Immature natural killer cell (primary cell): ENCODE measurements around the gene NLRX1. TPM values are rescaled to one million over a fixed set of nuclear protein-coding genes. Genes with fewer than 3 reads are reported as not detected.
"Not testable (repeated sequence)": the region's sequence is repeated elsewhere in the genome, so short reads cannot be mapped to it uniquely, and the experiment has no call there.

Source experiments
- DNase-seq, 3 donors: peaks; one replicate each; pipeline ENCODE4 v3.0.0; 2022; ENCODE audit warnings: mixed read lengths in 1 of 3
- H3K27ac Mint-ChIP-seq, 6 donors: one replicate each; pipeline ENCODE4 v1.8.0; 2020; ENCODE audit warnings: mixed read lengths in 6 of 6, mild to moderate bottlenecking in 5 of 6, inconsistent platforms in 4 of 6, moderate library complexity in 3 of 6
- H3K27me3 Mint-ChIP-seq, 3 donors: one replicate each; pipeline ENCODE4 v1.8.0; 2020 to 2021; ENCODE audit warnings: low read depth in 3 of 3, mild to moderate bottlenecking in 3 of 3, mixed read lengths in 3 of 3, moderate library complexity in 3 of 3, inconsistent platforms in 1 of 3
- H3K36me3 Mint-ChIP-seq, 3 donors: one replicate each; pipeline ENCODE4 v1.8.0; 2020; ENCODE audit warnings: mixed read lengths in 3 of 3, inconsistent platforms in 2 of 3, mild to moderate bottlenecking in 2 of 3
- H3K4me1 Mint-ChIP-seq, 2 donors: one replicate each; pipeline ENCODE4 v1.8.0; 2020; ENCODE audit warnings: inconsistent platforms in 2 of 2, mild to moderate bottlenecking in 2 of 2, mixed read lengths in 2 of 2, moderate library complexity in 1 of 2
- H3K4me3 Mint-ChIP-seq, 5 donors: one replicate each; pipeline ENCODE4 v1.8.0; 2020; ENCODE audit warnings: mild to moderate bottlenecking in 5 of 5, mixed read lengths in 5 of 5, inconsistent platforms in 3 of 5, moderate library complexity in 3 of 5
- H3K9me3 Mint-ChIP-seq, 6 donors: one replicate each; pipeline ENCODE4 v1.8.0; 2020; ENCODE audit warnings: mild to moderate bottlenecking in 6 of 6, mixed read lengths in 6 of 6, inconsistent platforms in 4 of 6, moderate library complexity in 3 of 6
- polyA plus RNA-seq, 3 donors: library from polyadenylated mRNA; unstranded; fragments of 300-500 nt; fragmentation: Illumina TruSeq; gene quantifications; one replicate each; pipeline ENCODE4 v1.2.3, GENCODE V29; 2021

The NLRX1 gene
- polyA plus RNA-seq, 3 donors from 2014 or later = 10.7 to 20.9 (median 11.0) TPM

- not testable (repeated sequence) for H3K4me3 Mint-ChIP-seq, H3K27ac Mint-ChIP-seq, H3K36me3 Mint-ChIP-seq, H3K27me3 Mint-ChIP-seq, DNase-seq, H3K4me1 Mint-ChIP-seq, H3K9me3 Mint-ChIP-seq
Measured at GRCh38 chr11:119184399-119184798, 15.9 kb downstream of the NLRX1 start.

- no peak overlapping the region for H3K4me3 Mint-ChIP-seq
- no peak for DNase-seq
- H3K4me1 Mint-ChIP-seq = no peaks in the 10 kb centered on the region
- no peaks in the 10 kb centered on the region for H3K9me3 Mint-ChIP-seq
- peaks cover 0 to 8% (median 3%) of the 10 kb centered on the region in 3 donors for H3K27me3 Mint-ChIP-seq
- peaks cover 0 to 4% (median 3%) of the 10 kb centered on the region in 3 donors for H3K36me3 Mint-ChIP-seq
- no peak overlapping the region for H3K27ac Mint-ChIP-seq
Measured at GRCh38 chr11:119185981-119186634, 17.6 kb downstream of the NLRX1 start.

- Mint-ChIP-seq H3K27ac (no peak overlapping the region), H3K36me3 (peaks cover 0 to 4% (median 3%) of the 10 kb centered on the region in 3 donors), H3K4me3 (no peak overlapping the region), H3K9me3 (no peaks in the 10 kb centered on the region), H3K4me1 (no peaks in the 10 kb centered on the region), H3K27me3 (peaks cover 0 to 8% (median 3%) of the 10 kb centered on the region in 3 donors)
- no peak for DNase-seq
Measured at GRCh38 chr11:119187123-119187892, 18.8 kb downstream of the NLRX1 start.

DNA sequence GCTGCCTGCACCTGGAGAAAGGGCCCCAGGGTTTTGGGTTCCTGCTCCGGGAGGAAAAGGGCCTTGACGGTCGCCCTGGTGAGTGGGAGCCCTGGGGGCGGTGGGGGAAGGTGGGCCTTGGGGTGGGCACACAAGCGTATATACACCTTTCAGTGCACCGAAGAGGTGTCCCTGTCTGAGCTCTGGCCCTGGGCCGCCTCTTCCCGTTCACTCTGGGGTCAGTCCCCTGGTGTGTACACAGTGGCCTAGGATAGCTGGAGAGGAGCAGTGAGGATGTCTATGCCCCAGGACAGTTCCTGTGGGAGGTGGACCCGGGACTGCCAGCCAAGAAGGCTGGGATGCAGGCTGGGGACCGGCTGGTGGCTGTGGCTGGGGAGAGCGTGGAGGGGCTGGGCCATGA lies 19.5 kb downstream of the NLRX1 start:
- no peak overlapping the region for H3K4me3 Mint-ChIP-seq
- H3K27me3 Mint-ChIP-seq = peaks cover 0 to 8% (median 3%) of the 10 kb centered on the region in 3 donors
- no peak for DNase-seq
- no peaks in the 10 kb centered on the region for H3K9me3 Mint-ChIP-seq
- no peak overlapping the region for H3K27ac Mint-ChIP-seq
- H3K36me3 Mint-ChIP-seq = peaks cover 0 to 4% (median 3%) of the 10 kb centered on the region in 3 donors
- H3K4me1 Mint-ChIP-seq = no peaks in the 10 kb centered on the region

- Mint-ChIP-seq H3K9me3 (no peaks in the 10 kb centered on the region), H3K27me3 (peaks cover 2 to 8% (median 3%) of the 10 kb centered on the region in 3 donors), H3K36me3 (peaks cover 0 to 1% (median under 1%) of the 10 kb centered on the region in 3 donors), H3K27ac (no peak overlapping the region), H3K4me3 (no peak overlapping the region), H3K4me1 (no peaks in the 10 kb centered on the region)
- DNase-seq = no peak
Measured at GRCh38 chr11:119188887-119189286, 20.4 kb downstream of the NLRX1 start.

DNA sequence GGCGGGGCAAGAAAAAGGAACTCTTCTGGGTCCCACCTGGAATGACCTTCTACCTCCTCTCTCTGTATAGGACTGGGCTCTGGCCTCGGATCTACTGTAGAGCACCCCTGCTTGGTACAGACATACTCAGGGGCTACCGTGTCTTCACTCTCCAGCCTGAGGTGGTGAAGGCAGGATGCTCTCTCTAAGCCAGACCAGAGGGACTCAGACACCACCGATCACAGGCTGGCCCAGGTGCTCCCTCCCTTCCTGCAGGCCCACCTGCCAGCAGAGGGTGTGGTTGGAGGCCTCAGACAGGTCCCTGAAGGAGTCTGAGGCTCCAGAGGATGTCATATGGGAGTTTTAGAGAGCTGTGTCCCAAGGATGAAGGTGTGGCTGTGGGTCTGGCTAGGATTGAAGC lies 20.9 kb downstream of the NLRX1 start:
- H3K36me3 Mint-ChIP-seq = no peaks in the 10 kb centered on the region
- no peak for DNase-seq
- H3K27me3 Mint-ChIP-seq = peaks cover 2 to 8% (median 3%) of the 10 kb centered on the region in 3 donors
- no peak overlapping the region for H3K4me3 Mint-ChIP-seq
- no peaks in the 10 kb centered on the region for H3K9me3 Mint-ChIP-seq
- no peak overlapping the region for H3K27ac Mint-ChIP-seq
- H3K4me1 Mint-ChIP-seq = no peaks in the 10 kb centered on the region

DNA sequence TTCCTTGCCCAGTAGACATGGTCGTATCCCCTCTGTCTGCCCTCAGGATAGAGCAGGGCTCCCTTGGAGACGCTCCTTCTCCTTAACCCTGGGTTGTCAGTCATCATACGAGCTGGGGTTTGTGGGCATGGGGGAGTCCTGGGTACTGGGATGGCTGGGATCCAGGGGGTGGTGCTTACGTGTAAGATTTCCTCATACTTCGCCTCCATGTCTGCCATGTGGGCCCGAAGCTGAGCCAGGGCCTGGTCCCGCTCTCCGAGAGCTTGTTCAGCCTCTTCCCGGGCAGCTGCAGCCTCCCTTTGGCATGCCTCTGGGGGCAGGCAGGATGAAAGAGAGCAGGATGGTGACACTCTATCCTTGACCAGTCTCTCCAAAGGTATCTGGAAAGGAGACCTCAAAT lies 22.0 kb downstream of the NLRX1 start:
- H3K4me3 Mint-ChIP-seq = no peak overlapping the region
- H3K27me3 Mint-ChIP-seq = peaks cover 2 to 11% (median 3%) of the 10 kb centered on the region in 3 donors
- no peaks in the 10 kb centered on the region for H3K9me3 Mint-ChIP-seq
- DNase-seq = no peak
- no peaks in the 10 kb centered on the region for H3K4me1 Mint-ChIP-seq
- no peaks in the 10 kb centered on the region for H3K36me3 Mint-ChIP-seq
- no peak overlapping the region for H3K27ac Mint-ChIP-seq

- H3K4me1 Mint-ChIP-seq, H3K27ac Mint-ChIP-seq, H3K9me3 Mint-ChIP-seq: not testable (repeated sequence)
Measured at GRCh38 chr11:119191265-119191664, 22.7 kb downstream of the NLRX1 start.

GRCh38 chr11:119192111-119192510 lies 23.6 kb downstream of the NLRX1 start:
- Mint-ChIP-seq H3K4me1 (peaks cover 0 to 6% of the 10 kb centered on the region in 2 donors), H3K36me3 (no peaks in the 10 kb centered on the region), H3K27ac (no peak overlapping the region), H3K4me3 (no peak overlapping the region), H3K27me3 (peaks cover 2 to 14% (median 3%) of the 10 kb centered on the region in 3 donors), H3K9me3 (no peaks in the 10 kb centered on the region)
- no peak for DNase-seq

More at GRCh38 chr11:119191265-119191664, 22.7 kb downstream of the NLRX1 start:
- not testable (repeated sequence) for H3K36me3 Mint-ChIP-seq, DNase-seq, H3K4me3 Mint-ChIP-seq
- H3K27me3 Mint-ChIP-seq = peaks cover 2 to 15% (median 3%) of the 10 kb centered on the region in 3 donors

DNA sequence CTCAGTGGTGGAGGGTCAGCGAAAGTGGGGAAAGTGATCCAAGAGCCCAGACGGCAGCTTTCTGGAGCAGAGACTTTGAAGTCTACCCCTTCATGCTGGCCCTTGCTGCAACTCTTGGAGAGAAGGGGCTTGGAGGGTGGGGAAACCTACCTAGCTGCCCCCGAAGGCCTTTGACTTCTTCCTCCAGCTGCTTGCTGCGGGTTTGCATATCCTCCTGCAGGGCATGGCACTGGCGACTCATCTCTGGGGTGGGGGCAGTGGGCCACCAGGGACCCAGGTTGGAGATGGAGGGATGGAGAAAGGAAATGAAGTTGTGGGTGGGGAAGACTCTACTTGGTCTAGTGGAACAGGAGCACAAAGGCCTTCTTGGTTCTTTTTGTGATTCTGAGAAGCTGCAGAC lies 24.5 kb downstream of the NLRX1 start:
- H3K4me3 Mint-ChIP-seq = no peak overlapping the region
- H3K4me1 Mint-ChIP-seq = peaks cover 0 to 6% of the 10 kb centered on the region in 2 donors
- no peaks in the 10 kb centered on the region for H3K9me3 Mint-ChIP-seq
- no peaks in the 10 kb centered on the region for H3K36me3 Mint-ChIP-seq
- H3K27me3 Mint-ChIP-seq = peaks cover 2 to 14% (median 2%) of the 10 kb centered on the region in 3 donors
- H3K27ac Mint-ChIP-seq = no peak overlapping the region
- no peak for DNase-seq

DNA sequence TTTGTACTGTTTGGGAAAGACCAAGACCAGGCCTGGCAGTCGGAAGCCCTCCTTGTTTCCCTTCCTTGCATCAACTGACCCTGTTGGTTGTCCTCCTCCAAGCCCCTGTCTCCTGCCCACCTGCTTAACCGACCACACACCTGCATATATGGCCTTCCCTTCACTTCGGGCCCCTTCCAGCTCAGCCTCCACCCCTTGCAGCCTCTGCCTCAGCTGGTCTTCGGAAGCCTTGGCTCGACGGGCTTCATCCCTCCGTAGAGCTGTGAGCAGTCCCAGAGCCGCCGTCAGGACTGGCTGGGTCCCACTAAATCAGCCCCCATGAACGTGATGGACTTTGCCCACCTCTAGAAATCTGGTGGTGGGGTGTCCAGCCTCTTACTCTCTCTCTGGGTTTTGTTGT lies 25.1 kb downstream of the NLRX1 start:
- DNase-seq = no peak
- peaks cover 0 to 6% of the 10 kb centered on the region in 2 donors for H3K4me1 Mint-ChIP-seq
- H3K27me3 Mint-ChIP-seq = peaks cover 0 to 12% (median 2%) of the 10 kb centered on the region in 3 donors
- H3K36me3 Mint-ChIP-seq = no peaks in the 10 kb centered on the region
- H3K4me3 Mint-ChIP-seq = no peak overlapping the region
- no peak overlapping the region for H3K27ac Mint-ChIP-seq
- H3K9me3 Mint-ChIP-seq = no peaks in the 10 kb centered on the region

GRCh38 chr11:119194811-119195440 lies 26.4 kb downstream of the NLRX1 start:
- Mint-ChIP-seq H3K27ac (no peak overlapping the region), H3K27me3 (peaks cover 0 to 6% (median 2%) of the 10 kb centered on the region in 3 donors), H3K36me3 (no peaks in the 10 kb centered on the region), H3K4me1 (peaks cover 0 to 6% of the 10 kb centered on the region in 2 donors), H3K4me3 (no peak overlapping the region), H3K9me3 (no peaks in the 10 kb centered on the region)
- no peak for DNase-seq

- no peak overlapping the region for H3K4me3 Mint-ChIP-seq
- H3K9me3 Mint-ChIP-seq = no peaks in the 10 kb centered on the region
- H3K27me3 Mint-ChIP-seq = peaks cover 2 to 6% (median 2%) of the 10 kb centered on the region in 3 donors
- no peak overlapping the region for H3K27ac Mint-ChIP-seq
- H3K36me3 Mint-ChIP-seq = no peaks in the 10 kb centered on the region
- H3K4me1 Mint-ChIP-seq = peaks cover 0 to 6% of the 10 kb centered on the region in 2 donors
- no peak for DNase-seq
Measured at GRCh38 chr11:119195680-119196079, 27.2 kb downstream of the NLRX1 start.
